ENCODE data around the gene PARK7. TPM values are rescaled to one million over a fixed set of nuclear protein-coding genes. Genes with fewer than 3 reads are reported as not detected.

PARK7 gene
- total RNA-seq, 2 experiments from 2014 or later: 138 to 306 TPM

GRCh38 chr1:8023287-8023994 lies 61.9 kb downstream of the PARK7 start:
- no TSS peak for BruUV-seq (replicated peaks)

GRCh38 chr1:8023995-8024313 lies 62.4 kb downstream of the PARK7 start:
- ChIA-PET CTCF (ENCODE audit: unreplicated experiment) (no interaction called here), POLR2A (no interaction called here)
- no peak overlapping the region for H3K4me2 ChIP-seq (ENCODE audit: low read length)
- no peak for TF ChIP-seq EZH2phosphoT487 (IDR thresholded peaks at IDR 0.05; ENCODE audit: borderline replicate concordance, low read depth, low read length)
- TF ChIP-seq CTCF (conservative IDR thresholded peaks at IDR 0.05; ENCODE audit: low read length): no peak
- no peak overlapping the region for H3K4me3 ChIP-seq (ENCODE audit: low read depth, low read length, poor library complexity, severe bottlenecking)
- no peak overlapping the region for H3K27ac ChIP-seq (ENCODE audit: low read depth, low read length, poor library complexity, severe bottlenecking)
- no TSS peak for BruUV-seq (replicated peaks)
- H3K36me3 ChIP-seq (ENCODE audit: insufficient read depth, low read length): no peaks in the 10 kb centered on the region
- no peaks in the 10 kb centered on the region for H3K9me3 ChIP-seq (ENCODE audit: low read length)
- no peaks in the 10 kb centered on the region for H3K4me1 ChIP-seq (ENCODE audit: insufficient read depth, low read length, poor library complexity, severe bottlenecking)
- no peak overlapping the region for H2AFZ ChIP-seq (ENCODE audit: low read length)
- no peak for DNase-seq (ENCODE audit: low spot score)
- no peaks in the 10 kb centered on the region for H3K79me2 ChIP-seq (ENCODE audit: insufficient read depth, low read depth, low read length)
- no peaks in the 10 kb centered on the region for H3K9me2 ChIP-seq (ENCODE audit: insufficient read depth, low read length)
- H4K20me1 ChIP-seq (ENCODE audit: insufficient read depth, low read length): no peaks in the 10 kb centered on the region
- intact Hi-C loops (cut with micrococcal nuclease; ENCODE audit: unreplicated experiment): no loop called here

More at GRCh38 chr1:8023287-8023994, 61.9 kb downstream of the PARK7 start:
- Histone ChIP-seq H3K36me3 (ENCODE audit: insufficient read depth, low read length) (no peaks in the 10 kb centered on the region), H3K4me3 (ENCODE audit: low read depth, low read length, poor library complexity, severe bottlenecking) (no peak overlapping the region), H3K79me2 (ENCODE audit: insufficient read depth, low read depth, low read length) (no peaks in the 10 kb centered on the region), H3K9me2 (ENCODE audit: insufficient read depth, low read length) (no peaks in the 10 kb centered on the region), H3K9me3 (ENCODE audit: low read length) (no peaks in the 10 kb centered on the region), H2AFZ (ENCODE audit: low read length) (no peak overlapping the region), H3K27ac (ENCODE audit: low read depth, low read length, poor library complexity, severe bottlenecking) (no peak overlapping the region), H4K20me1 (ENCODE audit: insufficient read depth, low read length) (no peaks in the 10 kb centered on the region), H3K4me1 (ENCODE audit: insufficient read depth, low read length, poor library complexity, severe bottlenecking) (no peaks in the 10 kb centered on the region), H3K4me2 (ENCODE audit: low read length) (no peak overlapping the region)
- intact Hi-C loops (cut with micrococcal nuclease; ENCODE audit: unreplicated experiment): no loop called here
- DNase-seq (ENCODE audit: low spot score): no peak
- TF ChIP-seq CTCF (conservative IDR thresholded peaks at IDR 0.05; ENCODE audit: low read length) (no peak), EZH2phosphoT487 (IDR thresholded peaks at IDR 0.05; ENCODE audit: borderline replicate concordance, low read depth, low read length) (no peak)
- ChIA-PET CTCF (ENCODE audit: unreplicated experiment) (no interaction called here), POLR2A (no interaction called here)

GRCh38 chr1:8024329-8024728 lies 62.8 kb downstream of the PARK7 start:
- no peaks in the 10 kb centered on the region for H3K9me3 ChIP-seq (ENCODE audit: low read length)
- DNase-seq (ENCODE audit: low spot score): no peak
- H4K20me1 ChIP-seq (ENCODE audit: insufficient read depth, low read length): no peaks in the 10 kb centered on the region
- no peaks in the 10 kb centered on the region for H3K4me1 ChIP-seq (ENCODE audit: insufficient read depth, low read length, poor library complexity, severe bottlenecking)
- no peaks in the 10 kb centered on the region for H3K9me2 ChIP-seq (ENCODE audit: insufficient read depth, low read length)
- H2AFZ ChIP-seq (ENCODE audit: low read length): no peak overlapping the region
- H3K36me3 ChIP-seq (ENCODE audit: insufficient read depth, low read length): no peaks in the 10 kb centered on the region
- TF ChIP-seq CTCF (conservative IDR thresholded peaks at IDR 0.05; ENCODE audit: low read length): no peak
- TF ChIP-seq EZH2phosphoT487 (IDR thresholded peaks at IDR 0.05; ENCODE audit: borderline replicate concordance, low read depth, low read length): no peak
- ChIA-PET CTCF (ENCODE audit: unreplicated experiment) (no interaction called here), POLR2A (no interaction called here)
- BruUV-seq (replicated peaks): no TSS peak
- no peak overlapping the region for H3K4me3 ChIP-seq (ENCODE audit: low read depth, low read length, poor library complexity, severe bottlenecking)
- H3K4me2 ChIP-seq (ENCODE audit: low read length): no peak overlapping the region
- intact Hi-C loops (cut with micrococcal nuclease; ENCODE audit: unreplicated experiment): no loop called here
- no peak overlapping the region for H3K27ac ChIP-seq (ENCODE audit: low read depth, low read length, poor library complexity, severe bottlenecking)
- H3K79me2 ChIP-seq (ENCODE audit: insufficient read depth, low read depth, low read length): no peaks in the 10 kb centered on the region
